Bronchial epithelial cell (primary cell): ENCODE data around the gene DSG4. TPM values are rescaled to one million over a fixed set of nuclear protein-coding genes. Genes with fewer than 3 reads are reported as not detected.

Experiments
- DNase-seq: peaks from one replicate; pipeline ENCODE4 v3.0.0-alpha.2; 2010; ENCODE audit warnings: low read depth
- FAIRE-seq: peaks from 2 replicates; lab custom pipeline; 2011; peaks lifted over from hg19 to GRCh38; lab: Jason Lieb, UNC
- H3K27me3 ChIP-seq: 2 replicates; pipeline ENCODE4 v1.5.1; 2011; ENCODE audit warnings: low read length; ENCODE audit not compliant: control insufficient read depth, insufficient read depth
- H3K36me3 ChIP-seq: 2 replicates; pipeline ENCODE4 v1.5.1; 2011; ENCODE audit warnings: low read length; ENCODE audit not compliant: control insufficient read depth, insufficient read depth
- H3K4me3 ChIP-seq: 2 replicates; pipeline ENCODE4 v1.5.1; 2011; ENCODE audit warnings: mild to moderate bottlenecking, low read depth, low read length, control low read depth
- CTCF ChIP-seq: IDR thresholded peaks from 2 replicates; pipeline ENCODE4 v1.5.1; 2011; ENCODE audit warnings: mild to moderate bottlenecking, moderate library complexity, low read length, control low read depth, inconsistent platforms; ENCODE audit not compliant: insufficient read depth, severe bottlenecking
- total RNA-seq: library from RNA; depleted of rRNA; stranded (reverse); fragments of >200 nt; gene quantifications from 2 replicates; pipeline ENCODE4 v1.2.1, GENCODE V29; 2014

Gene DSG4
- total RNA-seq, 1 donor from 2014 or later = not detected

- Histone ChIP-seq H3K27me3 (no peaks in the 10 kb centered on the region), H3K4me3 (no peak overlapping the region), H3K36me3 (no peaks in the 10 kb centered on the region)
- FAIRE-seq = no peak
- TF ChIP-seq CTCF = no peak
- no peak for DNase-seq
Observed at GRCh38 chr18:31430072-31430471, 53.5 kb downstream of the DSG4 start.

- no peaks in the 10 kb centered on the region for H3K27me3 ChIP-seq
- no peak overlapping the region for H3K4me3 ChIP-seq
- FAIRE-seq = no peak
- no peaks in the 10 kb centered on the region for H3K36me3 ChIP-seq
- TF ChIP-seq CTCF = no peak
- DNase-seq = no peak
Observed at GRCh38 chr18:31430554-31430953, 54.0 kb downstream of the DSG4 start.

GRCh38 chr18:31432316-31432715 is 55.7 kb downstream of the DSG4 start:
- TF ChIP-seq CTCF = no peak
- H3K36me3 ChIP-seq = no peaks in the 10 kb centered on the region
- no peaks in the 10 kb centered on the region for H3K27me3 ChIP-seq
- DNase-seq (no peak), FAIRE-seq (no peak)
- H3K4me3 ChIP-seq = no peak overlapping the region

GRCh38 chr18:31436825-31437224 is 60.2 kb downstream of the DSG4 start:
- FAIRE-seq = no peak
- H3K27me3 ChIP-seq = no peaks in the 10 kb centered on the region
- no peaks in the 10 kb centered on the region for H3K36me3 ChIP-seq
- no peak overlapping the region for H3K4me3 ChIP-seq
- peak; percentile 7 for TF ChIP-seq CTCF
- peak; percentile 76 for DNase-seq

- DNase-seq = no peak
- FAIRE-seq = no peak
- Histone ChIP-seq H3K4me3 (no peak overlapping the region), H3K27me3 (no peaks in the 10 kb centered on the region), H3K36me3 (no peaks in the 10 kb centered on the region)
- TF ChIP-seq CTCF = no peak
Observed at GRCh38 chr18:31438402-31438801, 61.8 kb downstream of the DSG4 start.

GRCh38 chr18:31439807-31440325 is 63.3 kb downstream of the DSG4 start:
- H3K36me3 ChIP-seq = no peaks in the 10 kb centered on the region
- no peak for TF ChIP-seq CTCF
- no peak overlapping the region for H3K4me3 ChIP-seq
- no peaks in the 10 kb centered on the region for H3K27me3 ChIP-seq
- DNase-seq (no peak), FAIRE-seq (no peak)
